Ramos (cell line): ENCODE data around the gene AK4.
"Not testable (repeated sequence)": the region's sequence is repeated elsewhere in the genome, so short reads cannot be mapped to it uniquely, and the experiment has no call there.

ENCODE experiments used
- in situ Hi-C: fragments of 300-500 bp; cut with MboI; formaldehyde crosslinking; loops from one replicate; pipeline ENCODE4 v1.14.3; 2022; ENCODE audit warnings: low sequenced_read_pairs; ENCODE audit not compliant: unreplicated experiment

Gene AK4

DNA sequence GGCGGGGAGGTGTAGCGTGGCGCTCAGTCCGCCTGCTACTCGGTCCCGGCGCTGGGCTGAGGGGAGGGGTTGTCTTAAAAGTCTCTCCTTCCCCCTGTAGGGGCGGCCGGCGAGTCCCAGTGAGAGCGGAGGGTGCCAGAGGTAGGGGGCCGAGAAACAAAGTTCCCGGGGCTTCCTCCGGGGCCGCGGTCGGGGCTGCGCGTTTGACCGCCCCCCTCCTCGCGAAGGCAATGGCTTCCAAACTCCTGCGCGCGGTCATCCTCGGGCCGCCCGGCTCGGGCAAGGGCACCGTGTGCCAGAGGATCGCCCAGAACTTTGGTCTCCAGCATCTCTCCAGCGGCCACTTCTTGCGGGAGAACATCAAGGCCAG lies at the start of gene AK4:
AK4 (plus strand) TSS at position 26 of the 370 bp plus-strand sequence; CDS start at position 231, 205 bp downstream.
- in situ Hi-C loops = not testable (repeated sequence)

DNA sequence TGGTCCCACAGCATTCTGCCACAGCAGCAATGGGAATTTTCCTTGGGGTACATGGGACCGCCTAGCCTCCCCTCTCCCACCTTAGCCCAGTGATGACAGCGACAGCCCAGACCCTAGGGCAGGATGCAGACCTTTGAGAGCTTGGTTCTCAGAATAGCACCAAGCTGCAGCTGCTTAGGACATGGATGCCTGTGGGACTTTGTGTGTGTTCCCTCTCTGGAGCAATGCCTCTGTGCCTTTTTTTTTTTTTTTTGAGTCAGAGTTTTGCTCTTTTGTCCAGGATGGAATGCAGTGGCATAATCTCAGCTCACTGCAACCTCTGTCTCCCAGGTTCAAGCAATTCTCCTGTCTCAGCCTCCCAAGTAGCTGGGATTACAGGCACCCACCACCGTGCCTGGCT lies 44.2 kb upstream of the AK4 start:
- in situ Hi-C loops = no loop called here

DNA sequence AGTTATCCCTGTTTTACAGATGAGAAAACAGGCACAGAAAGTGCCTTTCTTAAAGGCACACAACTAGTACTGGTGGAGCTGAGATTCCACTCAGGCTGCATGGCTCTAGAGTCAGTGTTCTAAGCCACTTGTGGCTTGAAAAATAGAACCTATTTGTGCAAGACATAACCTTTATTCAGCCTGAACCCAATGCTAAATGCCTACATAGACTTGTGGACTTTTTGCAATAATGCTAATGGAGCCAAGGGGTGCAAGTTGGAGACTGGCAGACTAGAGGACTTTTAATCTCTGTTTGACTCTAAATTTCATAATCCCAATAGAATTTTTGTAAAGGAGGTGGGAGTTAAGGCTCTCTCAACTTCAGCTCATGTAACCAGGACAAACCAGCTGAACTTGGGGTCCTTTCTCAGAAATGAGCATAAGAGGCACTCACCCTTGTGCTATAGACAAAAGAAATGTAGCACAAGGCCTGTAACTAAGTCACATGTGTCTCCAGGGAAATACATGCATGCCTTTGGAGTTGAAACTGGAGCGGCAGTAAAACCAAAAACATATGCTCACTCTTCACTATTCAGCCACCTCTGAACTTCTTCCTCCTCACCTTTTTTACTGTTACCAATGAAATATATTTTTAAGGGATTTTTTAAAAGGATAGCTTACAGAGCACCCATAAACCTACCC lies 43.0 kb upstream of the AK4 start:
- in situ Hi-C loops = no loop called here

DNA sequence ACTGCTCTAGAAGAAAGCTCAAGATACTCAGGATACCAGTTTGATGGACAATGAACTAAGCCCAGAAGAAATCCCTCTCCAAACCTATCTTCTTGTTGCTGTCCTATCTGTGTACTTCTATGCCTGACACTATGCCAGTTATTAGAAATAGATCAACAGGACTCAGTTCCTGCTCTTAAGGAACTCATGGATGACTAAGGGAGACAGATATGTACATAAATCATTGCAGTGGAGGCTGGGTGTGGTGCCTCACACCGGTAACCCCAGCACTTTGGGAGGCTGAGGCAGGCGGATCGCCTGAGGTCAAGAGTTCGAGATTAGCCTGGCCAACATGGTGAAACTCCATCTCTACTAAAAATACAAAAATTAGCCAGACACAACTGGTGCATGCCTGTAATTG lies 42.4 kb upstream of the AK4 start:
- in situ Hi-C loops = no loop called here

DNA sequence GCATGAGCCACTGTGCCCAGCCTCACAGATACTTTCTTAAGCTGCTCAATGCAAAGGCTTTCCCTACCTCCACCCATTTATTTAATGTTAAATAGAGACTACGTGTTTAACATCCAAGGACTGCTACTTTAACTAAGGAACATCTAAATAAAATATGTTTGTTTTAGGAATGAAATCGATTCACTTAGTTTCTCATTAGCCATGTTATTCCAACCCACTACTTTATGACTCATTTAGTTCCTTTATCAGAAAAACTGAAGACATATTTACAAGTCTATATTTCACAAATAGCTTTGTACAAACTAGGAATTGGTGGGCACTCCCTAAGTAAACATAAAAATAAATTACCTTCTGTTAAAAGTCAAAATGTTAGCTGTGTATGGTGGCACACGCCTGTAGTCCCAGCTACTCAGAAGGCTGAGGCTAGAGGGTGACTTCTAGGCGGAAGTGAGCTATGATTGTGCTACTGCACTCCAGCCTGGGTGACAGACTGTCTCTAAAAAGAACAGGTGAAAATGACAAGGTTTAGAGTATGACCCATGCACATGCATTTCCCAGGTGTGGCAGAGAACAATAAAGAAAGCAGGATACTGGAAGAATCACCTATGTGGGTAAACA lies 39.9 kb upstream of the AK4 start:
- in situ Hi-C loops = no loop called here

DNA sequence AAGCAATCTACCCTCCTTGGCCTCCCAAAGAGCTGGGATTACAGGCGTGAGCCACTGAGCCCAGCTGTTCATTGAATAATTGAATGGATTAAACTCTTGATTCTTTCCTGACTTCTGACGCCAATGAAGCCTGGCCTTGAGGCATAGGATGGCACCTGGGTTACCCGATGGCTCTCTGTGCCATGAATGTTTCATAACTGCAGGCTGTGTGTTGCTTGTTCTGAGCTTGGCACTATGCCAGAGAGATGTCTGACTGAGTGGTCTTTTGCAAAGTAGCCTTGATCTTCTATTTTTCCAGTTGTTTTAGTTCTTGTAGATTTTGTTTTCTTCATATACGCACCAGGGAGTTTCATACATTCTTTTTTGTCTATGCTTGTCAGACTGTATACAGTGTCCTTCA lies 38.5 kb upstream of the AK4 start:
- in situ Hi-C loops = no loop called here

DNA sequence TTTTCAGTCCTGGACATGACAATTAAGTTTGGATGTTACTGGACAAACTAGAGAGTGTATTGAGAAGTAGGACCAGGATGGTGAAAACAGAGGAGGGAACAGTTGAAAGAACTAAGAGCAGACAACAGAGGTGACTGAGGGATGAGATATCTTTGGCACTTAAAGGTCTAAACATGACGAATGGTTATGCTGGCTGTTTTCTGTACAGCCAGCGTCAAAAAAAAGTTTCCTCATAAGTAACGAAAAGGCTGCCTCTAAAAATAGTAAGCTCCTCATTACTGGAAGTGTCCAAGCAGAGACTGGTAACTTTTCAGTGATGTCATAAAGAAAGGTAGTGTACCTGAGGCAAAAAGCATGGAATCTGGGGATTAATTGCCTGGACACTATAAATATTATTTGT lies 35.2 kb upstream of the AK4 start:
- in situ Hi-C loops = no loop called here

DNA sequence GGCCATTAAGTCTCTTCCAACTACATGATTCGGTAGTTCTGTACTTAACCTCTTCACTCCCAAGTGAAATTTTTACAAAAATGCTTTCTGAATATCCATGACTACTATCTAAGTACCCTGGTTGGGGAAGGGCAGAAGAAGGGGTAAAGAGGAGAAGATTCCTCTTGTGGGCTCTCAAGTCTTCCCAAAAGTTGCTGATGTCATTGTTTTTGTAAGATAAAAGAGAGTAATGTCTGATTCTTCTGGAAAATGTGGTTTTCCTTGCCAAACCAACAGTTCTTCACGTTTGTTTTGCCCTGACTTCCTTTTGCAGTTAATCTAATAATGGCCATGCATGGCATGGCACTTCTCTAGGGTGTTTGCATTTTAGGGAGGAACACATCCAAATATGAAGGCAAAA lies 34.7 kb upstream of the AK4 start:
- in situ Hi-C loops = no loop called here

DNA sequence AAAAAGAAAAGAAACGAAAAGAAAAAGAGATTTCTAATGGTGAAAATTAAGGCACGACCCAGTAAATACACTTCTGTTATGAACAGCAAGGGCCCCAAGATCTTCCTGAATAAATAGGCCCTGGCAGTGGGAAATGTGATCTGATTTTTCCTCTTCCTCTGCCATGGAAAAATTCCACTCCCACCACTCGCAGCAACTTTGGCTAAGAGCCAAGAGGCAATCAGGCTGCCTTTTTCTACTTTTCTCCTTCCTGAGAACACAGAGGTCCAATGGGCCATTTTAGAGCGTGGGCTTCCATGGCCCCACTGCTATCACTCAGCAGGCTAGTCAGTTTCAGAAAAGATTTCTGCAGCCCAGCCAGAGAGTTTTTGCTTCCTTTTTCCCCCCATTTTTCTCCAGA lies 33.7 kb upstream of the AK4 start:
- in situ Hi-C loops = no loop called here

DNA sequence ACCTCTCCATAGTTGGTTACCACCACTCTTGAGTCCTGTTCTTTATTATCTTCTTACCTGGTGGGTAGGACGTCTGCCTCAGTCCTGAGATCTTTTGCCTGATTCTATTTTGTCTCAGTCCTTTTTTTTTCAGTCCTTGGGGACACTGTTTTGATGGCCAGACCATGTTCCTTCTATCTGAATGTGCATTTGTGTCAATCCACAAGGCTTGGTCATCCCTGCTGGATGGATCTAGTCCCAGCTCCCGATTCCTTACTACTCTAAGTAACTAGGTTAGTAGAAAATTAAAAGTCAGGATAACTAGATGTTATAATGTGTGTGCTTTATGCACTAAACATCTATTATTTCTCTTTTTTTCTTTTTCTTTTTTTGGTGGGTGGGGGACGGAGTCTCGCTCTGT lies 28.1 kb upstream of the AK4 start:
- in situ Hi-C loops = no loop called here

DNA sequence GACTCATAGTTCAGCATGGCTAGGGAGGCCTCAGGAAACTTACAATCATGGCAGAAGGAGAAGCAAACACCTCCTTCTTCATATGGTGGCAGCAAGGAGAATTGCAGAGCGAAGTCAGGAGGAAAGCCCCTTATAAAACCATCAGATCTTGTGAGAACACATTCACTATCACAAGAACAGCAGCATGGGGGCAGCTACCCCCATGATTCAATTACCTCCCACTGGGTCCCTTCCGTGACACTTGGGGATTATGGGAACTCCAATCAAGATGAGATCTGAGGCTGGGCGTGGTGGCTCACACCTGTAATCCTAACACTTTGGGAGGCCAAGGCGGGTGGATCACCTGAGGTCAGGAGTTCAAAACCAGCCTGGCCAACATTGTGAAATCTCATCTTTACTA lies 18.9 kb upstream of the AK4 start:
- in situ Hi-C loops = not testable (repeated sequence)

DNA sequence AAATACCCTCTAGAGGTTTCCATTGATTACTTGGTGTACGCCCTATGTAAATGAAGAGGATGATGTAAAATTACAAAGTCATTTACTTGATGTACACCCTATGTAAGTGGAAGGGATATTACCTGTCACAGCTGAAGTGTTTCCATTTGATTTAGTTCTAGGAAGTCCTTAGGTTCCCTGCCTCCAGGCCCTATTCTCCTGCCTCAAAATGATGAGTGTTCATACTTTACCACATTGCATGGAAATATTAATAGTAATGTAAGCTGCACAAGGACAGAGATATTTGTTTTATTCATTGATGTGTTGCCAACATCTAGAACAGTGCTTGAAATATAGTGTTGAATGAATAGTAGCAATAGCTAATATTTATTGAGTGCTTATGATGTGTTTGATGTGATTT lies 9.5 kb upstream of the AK4 start:
- in situ Hi-C loops = no loop called here

DNA sequence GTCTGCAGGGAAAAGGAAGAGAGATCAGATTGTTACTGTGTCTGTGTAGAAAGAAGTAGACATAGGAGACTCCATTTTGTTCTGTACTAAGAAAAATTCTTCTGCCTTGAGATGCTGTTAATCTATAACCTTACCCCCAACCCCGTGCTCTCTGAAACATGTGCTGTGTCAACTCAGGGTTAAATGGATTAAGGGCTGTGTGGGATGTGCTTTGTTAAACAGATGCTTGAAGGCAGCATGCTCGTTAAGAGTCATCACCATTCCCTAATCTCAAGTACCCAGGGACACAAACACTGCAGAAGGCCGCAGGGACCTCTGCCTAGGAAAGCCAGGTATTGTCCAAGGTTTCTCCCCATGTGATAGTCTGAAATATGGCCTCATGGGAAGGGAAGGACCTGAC lies 8.2 kb upstream of the AK4 start:
- in situ Hi-C loops = not testable (repeated sequence)

DNA sequence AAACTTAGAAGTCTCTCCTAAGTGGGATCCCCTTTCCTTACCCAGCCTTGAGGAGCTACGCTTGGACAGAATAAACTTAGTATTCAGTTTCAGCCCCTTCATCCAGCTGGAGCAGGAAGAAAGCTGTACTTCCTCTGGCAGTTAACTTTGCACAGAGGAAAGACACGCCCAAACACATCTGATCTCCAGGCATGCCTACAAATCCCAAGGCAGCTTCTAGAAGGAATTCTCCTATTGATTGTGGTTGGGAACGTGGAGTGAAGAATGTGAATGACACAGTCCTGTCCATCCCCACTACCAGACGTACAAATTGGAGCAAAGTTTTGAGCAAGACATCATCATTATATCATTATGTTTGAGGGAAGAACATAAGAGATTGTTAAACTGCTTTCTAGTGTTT lies 6.6 kb upstream of the AK4 start:
- in situ Hi-C loops = no loop called here

DNA sequence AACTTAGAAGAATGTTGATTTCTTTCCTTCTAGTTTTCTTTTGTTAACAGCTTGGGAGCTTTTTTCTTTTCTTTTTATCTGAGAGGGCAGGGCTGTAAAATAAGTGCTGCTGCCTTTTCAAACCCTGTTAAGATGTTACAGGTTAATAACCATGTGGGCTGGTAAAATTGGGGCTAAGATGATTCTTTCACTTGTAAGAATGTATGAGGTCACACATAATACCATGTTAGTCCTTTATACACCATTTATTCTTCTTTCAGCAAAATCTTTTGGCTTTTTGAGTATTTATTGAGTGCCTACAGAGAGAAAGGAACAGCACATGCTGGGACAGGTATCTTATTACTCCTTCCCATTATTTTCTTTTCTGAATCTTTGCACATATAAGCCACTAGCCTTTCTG lies 6.1 kb upstream of the AK4 start:
- in situ Hi-C loops = no loop called here

DNA sequence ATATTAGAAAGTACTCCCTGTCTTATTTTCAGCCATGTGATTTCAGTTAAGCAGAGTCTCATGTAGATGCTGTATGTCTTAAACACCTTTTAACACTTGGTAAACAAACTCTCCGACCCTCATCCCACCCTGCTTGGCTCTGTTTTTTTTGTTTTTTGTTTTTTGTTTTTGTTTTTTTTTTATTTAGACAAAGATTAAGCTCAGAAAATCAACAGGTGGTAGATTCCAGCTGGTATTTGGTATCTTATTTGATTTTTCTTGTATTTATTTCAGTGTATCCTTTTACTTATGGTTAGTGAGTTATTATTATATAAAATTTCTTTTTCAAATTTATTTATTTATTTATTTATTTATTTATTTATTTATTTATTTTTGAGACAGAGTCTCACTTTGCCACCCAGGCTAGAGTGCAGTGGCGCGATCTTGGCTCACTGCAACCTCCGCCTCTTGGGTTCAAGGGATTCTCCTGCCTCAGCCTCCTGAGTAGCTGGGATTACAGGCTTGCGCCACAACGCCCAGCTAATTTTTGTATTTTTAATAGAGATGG lies 4.8 kb upstream of the AK4 start:
- in situ Hi-C loops = not testable (repeated sequence)

DNA sequence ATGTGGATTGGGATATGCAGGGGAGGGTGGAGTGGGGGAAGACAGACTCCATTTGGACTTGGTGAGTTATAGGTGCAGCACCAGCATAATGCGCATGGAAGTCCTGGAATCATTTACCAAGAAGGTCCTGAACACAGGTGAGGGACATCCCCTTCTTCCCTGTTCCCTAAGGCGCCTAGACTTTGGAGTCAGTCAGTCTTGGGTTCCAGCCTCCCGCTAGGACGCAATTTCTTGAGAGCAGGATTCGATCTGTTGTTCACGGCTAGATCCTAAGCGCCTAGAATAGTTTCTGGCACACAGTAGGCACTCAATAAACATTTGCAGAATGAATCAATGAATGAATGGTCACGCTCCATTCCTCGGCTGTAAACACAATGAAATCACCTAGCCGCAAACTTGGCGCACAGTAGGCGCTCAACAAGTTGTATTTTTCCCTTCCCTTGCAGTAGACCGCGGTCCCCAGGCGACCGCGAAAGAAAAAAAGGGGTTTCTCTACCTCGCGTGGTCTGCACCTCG lies 1.0 kb upstream of the AK4 start:
- in situ Hi-C loops = no loop called here

DNA sequence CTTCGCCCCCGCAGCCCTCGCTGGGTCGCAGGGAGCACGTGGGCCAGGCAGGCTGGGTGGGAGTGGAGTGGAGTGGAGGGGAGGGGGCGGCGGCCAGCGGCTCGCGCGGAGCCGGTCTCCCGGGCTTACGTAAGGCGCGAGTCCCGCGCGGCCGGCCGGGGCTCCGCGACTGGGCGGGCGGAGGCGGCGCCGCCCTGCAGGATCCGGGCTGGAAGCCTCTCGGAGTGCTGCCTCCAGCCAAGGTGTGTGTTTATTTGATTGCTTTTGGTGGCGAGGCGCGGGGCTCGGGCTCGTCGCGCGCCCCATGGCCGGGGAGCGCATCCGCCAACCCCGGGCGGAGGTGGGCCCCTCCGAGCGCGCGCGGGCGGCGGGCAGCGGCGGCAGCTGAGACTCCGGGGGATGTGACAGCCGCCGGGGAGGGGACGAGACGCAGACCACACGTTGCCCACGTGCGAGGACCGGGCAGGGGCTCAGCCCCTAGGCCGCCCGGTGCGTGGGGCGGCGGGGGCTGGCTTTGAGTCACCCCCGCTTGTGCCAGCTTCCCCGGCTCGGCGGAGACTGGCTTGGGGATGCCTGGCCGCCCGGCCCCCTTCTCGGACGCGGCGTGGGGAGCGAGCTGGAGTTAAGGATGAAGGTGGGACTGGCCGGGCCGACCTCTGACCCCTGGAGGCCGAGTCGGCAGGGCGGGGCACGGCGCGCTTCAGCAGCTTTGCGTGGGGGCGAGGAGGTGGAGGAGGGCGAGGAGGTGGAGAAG lies 402 bp upstream of the AK4 start:
- in situ Hi-C loops = no loop called here

DNA sequence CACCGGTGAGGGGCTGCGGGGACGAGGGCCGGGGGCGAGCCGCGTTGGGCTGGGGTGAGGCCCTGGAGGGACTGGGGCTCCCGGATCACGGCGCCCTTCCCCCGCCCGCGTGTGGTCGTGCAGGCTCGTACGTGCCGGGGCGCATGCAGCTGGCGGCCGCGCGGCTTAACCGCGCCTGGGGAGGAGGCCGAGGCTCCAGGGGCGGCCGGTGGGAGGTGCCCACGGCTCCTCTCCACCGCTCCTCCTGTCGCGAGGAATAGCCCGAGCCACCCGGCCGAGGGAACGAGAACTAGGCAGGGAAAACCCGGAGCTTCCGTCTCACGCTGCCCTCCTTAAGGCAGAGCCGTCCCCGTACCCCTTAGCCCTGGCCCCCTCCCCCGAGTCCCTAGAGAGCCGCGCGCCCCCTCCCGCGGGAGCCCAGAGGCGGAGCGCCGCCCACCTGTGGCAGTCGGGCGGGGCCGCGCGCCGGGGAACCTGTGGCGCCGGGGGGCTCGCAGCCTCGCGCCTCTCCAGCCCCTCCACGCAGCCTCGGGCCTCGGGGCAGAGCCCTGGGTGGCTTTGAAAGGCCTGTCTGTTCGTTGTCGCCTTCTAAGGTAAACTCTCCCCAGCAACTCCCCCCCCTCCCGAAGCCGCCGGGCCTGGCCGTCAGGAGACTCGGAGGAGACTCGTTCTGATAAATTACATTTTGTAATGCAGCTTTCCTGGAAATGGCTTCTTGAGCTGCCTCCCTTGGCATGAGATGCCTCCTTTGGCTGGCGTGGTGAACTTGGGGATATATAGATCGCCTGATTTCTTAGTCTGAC lies 746 bp downstream of the AK4 start:
- in situ Hi-C loops = no loop called here

DNA sequence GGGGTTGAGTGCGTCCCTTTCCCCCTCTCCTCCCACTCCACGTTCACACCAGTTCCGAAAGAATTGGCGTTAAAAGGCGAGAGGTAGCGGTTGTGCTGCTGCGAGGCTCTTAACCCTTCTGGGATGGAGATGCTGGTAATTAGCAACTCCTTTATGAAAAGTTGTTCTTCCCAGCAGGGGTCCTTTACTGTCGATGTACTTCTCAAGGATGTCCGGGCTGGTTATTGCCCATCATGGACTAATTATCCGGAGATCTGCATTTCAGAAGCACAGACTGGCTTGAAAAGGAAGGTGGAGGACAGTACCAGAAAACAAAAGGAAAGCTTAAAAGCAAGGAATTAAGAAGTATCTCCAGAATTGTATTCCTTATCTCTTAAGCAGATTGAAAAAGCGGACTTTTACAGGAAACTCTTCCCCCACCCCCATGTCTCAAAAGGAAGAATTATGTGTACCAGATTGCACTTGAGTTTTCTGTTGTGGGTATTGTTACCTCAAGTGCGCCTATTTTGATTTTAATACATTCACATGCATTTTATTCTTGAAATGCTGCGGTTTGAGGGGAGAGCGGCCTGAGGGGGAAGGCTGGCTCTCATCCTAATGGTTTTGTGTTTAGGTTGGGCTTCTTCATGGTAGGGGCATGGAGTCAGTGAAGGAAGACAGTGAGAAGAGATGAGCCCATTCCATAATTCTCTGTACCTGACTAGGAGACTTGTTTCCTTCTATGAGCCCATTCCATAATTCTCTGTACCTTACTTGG lies 1.5 kb downstream of the AK4 start:
- in situ Hi-C loops = no loop called here
